GM19035 (cell line): ENCODE data around the gene ESPNL.
"Not testable (repeated sequence)": the region's sequence is repeated elsewhere in the genome, so short reads cannot be mapped to it uniquely, and the experiment has no call there.

ENCODE experiments used
- ATAC-seq: cut with Tn5 transposase; IDR thresholded peaks from one replicate; pipeline ENCODE4 v1.9.1; 2021; ENCODE audit not compliant: unreplicated experiment

The ESPNL gene

GRCh38 chr2:238168196-238169047 lies 68.3 kb downstream of the ESPNL start:
- ATAC-seq: no peak

- no peak for ATAC-seq
These were observed 69.0 kb downstream of the ESPNL start for GRCh38 chr2:238169048-238169707.

- no peak for ATAC-seq
These were observed 69.6 kb downstream of the ESPNL start for GRCh38 chr2:238169708-238170251.

GRCh38 chr2:238170386-238171071 lies 70.4 kb downstream of the ESPNL start:
- no peak for ATAC-seq

- ATAC-seq: not testable (repeated sequence)
These were observed 70.9 kb downstream of the ESPNL start for GRCh38 chr2:238171072-238171431.

GRCh38 chr2:238171575-238172187 lies 71.5 kb downstream of the ESPNL start:
- ATAC-seq: no peak

GRCh38 chr2:238172439-238172838 lies 72.3 kb downstream of the ESPNL start:
- no peak for ATAC-seq

GRCh38 chr2:238173692-238174091 lies 73.6 kb downstream of the ESPNL start:
- ATAC-seq: no peak

- no peak for ATAC-seq
These were observed 74.2 kb downstream of the ESPNL start for GRCh38 chr2:238174291-238174690.

- no peak for ATAC-seq
These were observed 74.6 kb downstream of the ESPNL start for GRCh38 chr2:238174701-238175100.

- ATAC-seq: no peak
These were observed 76.5 kb downstream of the ESPNL start for GRCh38 chr2:238176613-238177012.

- ATAC-seq: no peak
These were observed 80.4 kb downstream of the ESPNL start for GRCh38 chr2:238180554-238180953.

GRCh38 chr2:238182362-238182761 lies 82.2 kb downstream of the ESPNL start:
- ATAC-seq: no peak
